ENCODE measurements around the gene BABAM2. TPM values are rescaled to one million over a fixed set of nuclear protein-coding genes. Genes with fewer than 3 reads are reported as not detected.

Gene BABAM2
- total and polyA plus RNA-seq, 2 experiments from 2014 or later: 17.8 to 21.5 TPM

DNA sequence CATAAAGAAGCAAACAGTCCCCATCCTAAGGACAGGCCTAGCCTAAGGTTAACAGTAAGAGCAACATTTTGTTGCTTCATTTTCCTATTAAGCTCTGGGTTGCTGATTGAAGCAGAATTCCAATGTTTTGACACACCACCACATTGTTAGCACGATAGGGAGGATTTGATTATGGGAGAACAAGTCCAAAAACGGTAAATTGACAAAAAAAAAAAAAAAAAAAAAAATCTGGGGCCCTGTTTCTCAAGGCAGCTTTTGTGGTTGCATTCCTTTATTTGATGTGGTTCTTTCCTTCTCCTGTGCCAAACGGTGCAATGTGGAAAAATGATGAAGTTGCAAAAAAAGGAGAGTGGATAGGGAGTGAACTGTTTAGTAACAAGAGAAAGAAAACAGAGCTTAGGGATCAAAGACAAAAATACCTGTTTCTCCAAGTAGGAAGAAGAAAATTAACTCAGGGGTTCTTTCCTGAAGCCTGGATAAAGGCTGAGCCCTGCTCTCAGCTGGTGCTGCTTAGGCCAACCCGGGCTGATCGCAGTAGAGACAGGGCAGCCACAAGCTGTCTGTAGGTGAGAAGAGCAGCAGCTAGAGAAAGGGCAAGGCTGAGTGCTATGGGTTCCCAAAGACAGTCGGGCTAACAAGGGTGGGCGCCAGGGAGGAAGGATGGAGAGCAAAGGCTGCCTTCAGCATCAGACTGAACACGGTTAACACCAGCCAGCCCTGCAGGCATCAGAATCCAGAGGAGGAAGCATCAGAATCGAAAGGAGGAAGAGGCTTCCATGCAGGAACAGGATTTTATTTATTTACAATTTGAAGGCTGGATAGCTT is 334.3 kb downstream of the BABAM2 start:
- no peaks in the 10 kb centered on the region for H3K9me2 ChIP-seq (ENCODE audit: insufficient read depth)
- no peaks in the 10 kb centered on the region for H4K20me1 ChIP-seq (replicated peaks; ENCODE audit: insufficient read depth)
- peaks cover 6% of the 10 kb centered on the region for H3K4me1 Mint-ChIP-seq
- H3K27ac ChIP-seq (ENCODE audit: low read depth): no peak overlapping the region
- H3K9me3 Mint-ChIP-seq: no peaks in the 10 kb centered on the region
- no peaks in the 10 kb centered on the region for H3K36me3 Mint-ChIP-seq (ENCODE audit: low read depth)
- no peak overlapping the region for H3K4me2 ChIP-seq
- no peaks in the 10 kb centered on the region for H3K27me3 ChIP-seq (ENCODE audit: insufficient read depth)
- no peaks in the 10 kb centered on the region for H3K79me2 ChIP-seq (replicated peaks; ENCODE audit: insufficient read depth)
- TF ChIP-seq, protein P1, sequence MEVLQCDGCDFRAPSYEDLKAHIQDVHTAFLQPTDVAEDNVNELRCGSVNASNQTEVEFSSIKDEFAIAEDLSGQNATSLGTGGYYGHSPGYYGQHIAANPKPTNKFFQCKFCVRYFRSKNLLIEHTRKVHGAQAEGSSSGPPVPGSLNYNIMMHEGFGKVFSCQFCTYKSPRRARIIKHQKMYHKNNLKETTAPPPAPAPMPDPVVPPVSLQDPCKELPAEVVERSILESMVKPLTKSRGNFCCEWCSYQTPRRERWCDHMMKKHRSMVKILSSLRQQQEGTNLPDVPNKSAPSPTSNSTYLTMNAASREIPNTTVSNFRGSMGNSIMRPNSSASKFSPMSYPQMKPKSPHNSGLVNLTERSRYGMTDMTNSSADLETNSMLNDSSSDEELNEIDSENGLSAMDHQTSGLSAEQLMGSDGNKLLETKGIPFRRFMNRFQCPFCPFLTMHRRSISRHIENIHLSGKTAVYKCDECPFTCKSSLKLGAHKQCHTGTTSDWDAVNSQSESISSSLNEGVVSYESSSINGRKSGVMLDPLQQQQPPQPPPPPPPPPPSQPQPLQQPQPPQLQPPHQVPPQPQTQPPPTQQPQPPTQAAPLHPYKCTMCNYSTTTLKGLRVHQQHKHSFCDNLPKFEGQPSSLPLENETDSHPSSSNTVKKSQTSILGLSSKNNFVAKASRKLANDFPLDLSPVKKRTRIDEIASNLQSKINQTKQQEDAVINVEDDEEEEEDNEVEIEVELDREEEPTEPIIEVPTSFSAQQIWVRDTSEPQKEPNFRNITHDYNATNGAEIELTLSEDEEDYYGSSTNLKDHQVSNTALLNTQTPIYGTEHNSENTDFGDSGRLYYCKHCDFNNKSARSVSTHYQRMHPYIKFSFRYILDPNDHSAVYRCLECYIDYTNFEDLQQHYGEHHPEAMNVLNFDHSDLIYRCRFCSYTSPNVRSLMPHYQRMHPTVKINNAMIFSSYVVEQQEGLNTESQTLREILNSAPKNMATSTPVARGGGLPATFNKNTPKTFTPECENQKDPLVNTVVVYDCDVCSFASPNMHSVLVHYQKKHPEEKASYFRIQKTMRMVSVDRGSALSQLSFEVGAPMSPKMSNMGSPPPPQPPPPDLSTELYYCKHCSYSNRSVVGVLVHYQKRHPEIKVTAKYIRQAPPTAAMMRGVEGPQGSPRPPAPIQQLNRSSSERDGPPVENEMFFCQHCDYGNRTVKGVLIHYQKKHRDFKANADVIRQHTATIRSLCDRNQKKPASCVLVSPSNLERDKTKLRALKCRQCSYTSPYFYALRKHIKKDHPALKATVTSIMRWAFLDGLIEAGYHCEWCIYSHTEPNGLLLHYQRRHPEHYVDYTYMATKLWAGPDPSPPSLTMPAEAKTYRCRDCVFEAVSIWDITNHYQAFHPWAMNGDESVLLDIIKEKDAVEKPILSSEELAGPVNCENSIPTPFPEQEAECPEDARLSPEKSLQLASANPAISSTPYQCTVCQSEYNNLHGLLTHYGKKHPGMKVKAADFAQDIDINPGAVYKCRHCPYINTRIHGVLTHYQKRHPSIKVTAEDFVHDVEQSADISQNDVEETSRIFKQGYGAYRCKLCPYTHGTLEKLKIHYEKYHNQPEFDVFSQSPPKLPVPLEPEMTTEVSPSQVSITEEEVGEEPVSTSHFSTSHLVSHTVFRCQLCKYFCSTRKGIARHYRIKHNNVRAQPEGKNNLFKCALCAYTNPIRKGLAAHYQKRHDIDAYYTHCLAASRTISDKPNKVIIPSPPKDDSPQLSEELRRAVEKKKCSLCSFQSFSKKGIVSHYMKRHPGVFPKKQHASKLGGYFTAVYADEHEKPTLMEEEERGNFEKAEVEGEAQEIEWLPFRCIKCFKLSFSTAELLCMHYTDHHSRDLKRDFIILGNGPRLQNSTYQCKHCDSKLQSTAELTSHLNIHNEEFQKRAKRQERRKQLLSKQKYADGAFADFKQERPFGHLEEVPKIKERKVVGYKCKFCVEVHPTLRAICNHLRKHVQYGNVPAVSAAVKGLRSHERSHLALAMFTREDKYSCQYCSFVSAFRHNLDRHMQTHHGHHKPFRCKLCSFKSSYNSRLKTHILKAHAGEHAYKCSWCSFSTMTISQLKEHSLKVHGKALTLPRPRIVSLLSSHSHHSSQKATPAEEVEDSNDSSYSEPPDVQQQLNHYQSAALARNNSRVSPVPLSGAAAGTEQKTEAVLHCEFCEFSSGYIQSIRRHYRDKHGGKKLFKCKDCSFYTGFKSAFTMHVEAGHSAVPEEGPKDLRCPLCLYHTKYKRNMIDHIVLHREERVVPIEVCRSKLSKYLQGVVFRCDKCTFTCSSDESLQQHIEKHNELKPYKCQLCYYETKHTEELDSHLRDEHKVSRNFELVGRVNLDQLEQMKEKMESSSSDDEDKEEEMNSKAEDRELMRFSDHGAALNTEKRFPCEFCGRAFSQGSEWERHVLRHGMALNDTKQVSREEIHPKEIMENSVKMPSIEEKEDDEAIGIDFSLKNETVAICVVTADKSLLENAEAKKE (CRISPR knock-in tag; IDR thresholded peaks at IDR 0.05): no peak
- TF ChIP-seq, protein P2, sequence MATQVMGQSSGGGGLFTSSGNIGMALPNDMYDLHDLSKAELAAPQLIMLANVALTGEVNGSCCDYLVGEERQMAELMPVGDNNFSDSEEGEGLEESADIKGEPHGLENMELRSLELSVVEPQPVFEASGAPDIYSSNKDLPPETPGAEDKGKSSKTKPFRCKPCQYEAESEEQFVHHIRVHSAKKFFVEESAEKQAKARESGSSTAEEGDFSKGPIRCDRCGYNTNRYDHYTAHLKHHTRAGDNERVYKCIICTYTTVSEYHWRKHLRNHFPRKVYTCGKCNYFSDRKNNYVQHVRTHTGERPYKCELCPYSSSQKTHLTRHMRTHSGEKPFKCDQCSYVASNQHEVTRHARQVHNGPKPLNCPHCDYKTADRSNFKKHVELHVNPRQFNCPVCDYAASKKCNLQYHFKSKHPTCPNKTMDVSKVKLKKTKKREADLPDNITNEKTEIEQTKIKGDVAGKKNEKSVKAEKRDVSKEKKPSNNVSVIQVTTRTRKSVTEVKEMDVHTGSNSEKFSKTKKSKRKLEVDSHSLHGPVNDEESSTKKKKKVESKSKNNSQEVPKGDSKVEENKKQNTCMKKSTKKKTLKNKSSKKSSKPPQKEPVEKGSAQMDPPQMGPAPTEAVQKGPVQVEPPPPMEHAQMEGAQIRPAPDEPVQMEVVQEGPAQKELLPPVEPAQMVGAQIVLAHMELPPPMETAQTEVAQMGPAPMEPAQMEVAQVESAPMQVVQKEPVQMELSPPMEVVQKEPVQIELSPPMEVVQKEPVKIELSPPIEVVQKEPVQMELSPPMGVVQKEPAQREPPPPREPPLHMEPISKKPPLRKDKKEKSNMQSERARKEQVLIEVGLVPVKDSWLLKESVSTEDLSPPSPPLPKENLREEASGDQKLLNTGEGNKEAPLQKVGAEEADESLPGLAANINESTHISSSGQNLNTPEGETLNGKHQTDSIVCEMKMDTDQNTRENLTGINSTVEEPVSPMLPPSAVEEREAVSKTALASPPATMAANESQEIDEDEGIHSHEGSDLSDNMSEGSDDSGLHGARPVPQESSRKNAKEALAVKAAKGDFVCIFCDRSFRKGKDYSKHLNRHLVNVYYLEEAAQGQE (IDR thresholded peaks at IDR 0.05; ENCODE audit: unreplicated experiment): no peak
- no peak for TF ChIP-seq POLR2AphosphoS5 (IDR thresholded peaks at IDR 0.05; ENCODE audit: low read depth)
- no peak for TF ChIP-seq ZNF114 (CRISPR knock-in tag; IDR thresholded peaks at IDR 0.05)
- TF ChIP-seq STAT1 (IDR thresholded peaks at IDR 0.05; ENCODE audit: unreplicated experiment): no peak
- ATAC-seq: peak; percentile 61
- H3K27ac Mint-ChIP-seq: no peak overlapping the region
- no peaks in the 10 kb centered on the region for H3K4me1 ChIP-seq (ENCODE audit: insufficient read depth)
- no peak overlapping the region for H3K4me3 Mint-ChIP-seq
- H3K4me3 ChIP-seq: no peak overlapping the region
- no peaks in the 10 kb centered on the region for H3K27me3 Mint-ChIP-seq (ENCODE audit: insufficient read depth, low read depth, poor library complexity)
- H3K36me3 ChIP-seq (ENCODE audit: insufficient read depth): no peaks in the 10 kb centered on the region
- no peak for DNase-seq (ENCODE audit: low spot score)
- H2AFZ ChIP-seq: no peak overlapping the region
- H3F3A ChIP-seq (replicated peaks; ENCODE audit: low read depth): no peaks in the 10 kb centered on the region
